ENCODE results near the gene DCDC2C.

- TF ChIP-seq MAX (IDR thresholded peaks at IDR 0.05) (no peak), CREB1 (IDR thresholded peaks at IDR 0.05; ENCODE audit: low read depth) (no peak), RAD21 (IDR thresholded peaks at IDR 0.05; ENCODE audit: low read depth) (no peak), YY1 (IDR thresholded peaks at IDR 0.05; ENCODE audit: low read depth) (no peak), CEBPB (IDR thresholded peaks at IDR 0.05) (no peak), TCF12 (IDR thresholded peaks at IDR 0.05; ENCODE audit: low read depth) (no peak)
Measured at GRCh38 chr2:3664925-3665324, 38.5 kb upstream of the DCDC2C start.

Data from Ishikawa (cell line).